Measurements from ENCODE around the gene TNFRSF19. TPM values are rescaled to one million over a fixed set of nuclear protein-coding genes. Genes with fewer than 3 reads are reported as not detected.

The TNFRSF19 gene
- total RNA-seq, 3 donors from 2014 or later, result 0.32 to 3.8 (median 0.58) TPM

- no peak overlapping the region for H3K4me3 ChIP-seq
- ATAC-seq (no peak), DNase-seq (no peak)
- no peaks in the 10 kb centered on the region for H3K9me3 ChIP-seq
- no peaks in the 10 kb centered on the region for H3K4me1 ChIP-seq (ENCODE audit: low read depth)
- intact Hi-C loops (cut with DNase I, micrococcal nuclease), result no loop called here
- TF ChIP-seq, protein P1, sequence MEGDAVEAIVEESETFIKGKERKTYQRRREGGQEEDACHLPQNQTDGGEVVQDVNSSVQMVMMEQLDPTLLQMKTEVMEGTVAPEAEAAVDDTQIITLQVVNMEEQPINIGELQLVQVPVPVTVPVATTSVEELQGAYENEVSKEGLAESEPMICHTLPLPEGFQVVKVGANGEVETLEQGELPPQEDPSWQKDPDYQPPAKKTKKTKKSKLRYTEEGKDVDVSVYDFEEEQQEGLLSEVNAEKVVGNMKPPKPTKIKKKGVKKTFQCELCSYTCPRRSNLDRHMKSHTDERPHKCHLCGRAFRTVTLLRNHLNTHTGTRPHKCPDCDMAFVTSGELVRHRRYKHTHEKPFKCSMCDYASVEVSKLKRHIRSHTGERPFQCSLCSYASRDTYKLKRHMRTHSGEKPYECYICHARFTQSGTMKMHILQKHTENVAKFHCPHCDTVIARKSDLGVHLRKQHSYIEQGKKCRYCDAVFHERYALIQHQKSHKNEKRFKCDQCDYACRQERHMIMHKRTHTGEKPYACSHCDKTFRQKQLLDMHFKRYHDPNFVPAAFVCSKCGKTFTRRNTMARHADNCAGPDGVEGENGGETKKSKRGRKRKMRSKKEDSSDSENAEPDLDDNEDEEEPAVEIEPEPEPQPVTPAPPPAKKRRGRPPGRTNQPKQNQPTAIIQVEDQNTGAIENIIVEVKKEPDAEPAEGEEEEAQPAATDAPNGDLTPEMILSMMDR (IDR thresholded peaks at IDR 0.05), result no peak
- no peaks in the 10 kb centered on the region for H3K36me3 ChIP-seq (ENCODE audit: low read depth)
Measured at GRCh38 chr13:23690668-23691067, 120.5 kb downstream of the TNFRSF19 start.

DNA sequence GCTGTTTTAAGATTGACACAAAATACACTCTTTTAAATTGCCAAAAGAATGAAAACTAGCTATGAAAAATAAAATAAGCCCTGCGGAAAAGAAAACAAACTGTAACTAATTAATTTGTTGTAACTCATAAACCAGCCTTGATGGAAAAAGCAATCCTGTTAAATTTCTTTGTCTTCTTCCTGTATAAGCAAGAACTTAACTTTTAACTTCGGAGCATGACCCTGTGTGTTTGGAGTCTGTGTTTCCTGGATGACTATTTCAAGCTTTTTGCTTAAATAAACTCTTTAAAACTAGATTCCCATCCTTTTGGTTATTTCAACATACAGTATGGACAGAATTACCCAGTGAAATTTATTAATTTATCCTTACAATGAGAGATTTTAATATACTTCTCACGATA lies 122.6 kb downstream of the TNFRSF19 start:
- H3K4me3 ChIP-seq, result no peak overlapping the region
- H3K9me3 ChIP-seq, result no peaks in the 10 kb centered on the region
- intact Hi-C loops (cut with DNase I, micrococcal nuclease), result no loop called here
- no peaks in the 10 kb centered on the region for H3K36me3 ChIP-seq (ENCODE audit: low read depth)
- no peak for DNase-seq
- ATAC-seq, result no peak
- H3K4me1 ChIP-seq (ENCODE audit: low read depth), result no peaks in the 10 kb centered on the region
- TF ChIP-seq, protein P1 (IDR thresholded peaks at IDR 0.05), result no peak

DNA sequence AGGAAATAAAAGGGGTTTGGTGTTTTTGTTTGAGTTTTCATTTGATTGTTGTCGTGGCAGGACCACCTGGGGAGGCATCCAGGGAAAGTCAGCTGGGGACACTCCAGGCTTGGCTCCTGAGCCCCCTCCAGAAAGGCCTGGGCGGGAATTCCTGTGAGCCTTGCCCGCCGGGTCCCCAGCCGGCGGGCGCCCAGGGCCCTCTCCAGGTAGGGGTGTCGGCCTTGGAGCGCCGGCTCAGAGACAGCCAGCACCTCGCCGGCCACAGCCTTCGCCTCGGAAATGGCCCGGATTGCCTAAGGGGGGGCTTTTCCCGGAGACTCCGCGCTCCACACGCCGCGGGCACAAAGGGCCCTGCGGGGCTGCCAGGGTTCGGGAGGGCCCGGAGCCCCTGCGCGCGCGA lies 125.0 kb downstream of the TNFRSF19 start:
- no peaks in the 10 kb centered on the region for H3K9me3 ChIP-seq
- intact Hi-C loops (cut with DNase I, micrococcal nuclease), result no loop called here
- H3K36me3 ChIP-seq (ENCODE audit: low read depth), result no peaks in the 10 kb centered on the region
- DNase-seq, result peak in 1 of 3 donors; percentile 49
- no peak for ATAC-seq
- TF ChIP-seq, protein P1 (IDR thresholded peaks at IDR 0.05), result no peak
- no peaks in the 10 kb centered on the region for H3K4me1 ChIP-seq (ENCODE audit: low read depth)
- H3K4me3 ChIP-seq, result no peak overlapping the region

GRCh38 chr13:23695711-23696464 lies 125.7 kb downstream of the TNFRSF19 start:
- H3K9me3 ChIP-seq, result no peaks in the 10 kb centered on the region
- no peak overlapping the region for H3K4me3 ChIP-seq
- no peaks in the 10 kb centered on the region for H3K4me1 ChIP-seq (ENCODE audit: low read depth)
- DNase-seq (peak; percentile 40 to 72 (median 54)), ATAC-seq (peak; percentile 86)
- no peaks in the 10 kb centered on the region for H3K36me3 ChIP-seq (ENCODE audit: low read depth)
- TF ChIP-seq, protein P1 (IDR thresholded peaks at IDR 0.05), result no peak
- intact Hi-C loops (cut with DNase I, micrococcal nuclease), result no loop called here

GRCh38 chr13:23696610-23697009 lies 126.4 kb downstream of the TNFRSF19 start:
- Histone ChIP-seq H3K36me3 (ENCODE audit: low read depth) (no peaks in the 10 kb centered on the region), H3K9me3 (no peaks in the 10 kb centered on the region), H3K4me1 (ENCODE audit: low read depth) (no peaks in the 10 kb centered on the region), H3K4me3 (no peak overlapping the region)
- intact Hi-C loops (cut with DNase I, micrococcal nuclease), result no loop called here
- ATAC-seq, result no peak
- no peak for DNase-seq
- TF ChIP-seq, protein P1 (IDR thresholded peaks at IDR 0.05), result no peak
